Activated CD4-positive, CD25-positive, alpha-beta regulatory T cell treated with anti-CD3 and anti-CD28 coated beads, Interleukin-2, amount 50 U/mL, for 16 hours (primary cell): ENCODE data around the gene PLEKHM3.

Source experiments
- DNase-seq: peaks from one replicate; pipeline ENCODE4 v3.0.0-alpha.2; 2020; ENCODE audit warnings: low read depth, low spot score

Gene PLEKHM3

GRCh38 chr2:207990784-207991183, 34.5 kb downstream of the PLEKHM3 start:
- DNase-seq, result no peak

DNA sequence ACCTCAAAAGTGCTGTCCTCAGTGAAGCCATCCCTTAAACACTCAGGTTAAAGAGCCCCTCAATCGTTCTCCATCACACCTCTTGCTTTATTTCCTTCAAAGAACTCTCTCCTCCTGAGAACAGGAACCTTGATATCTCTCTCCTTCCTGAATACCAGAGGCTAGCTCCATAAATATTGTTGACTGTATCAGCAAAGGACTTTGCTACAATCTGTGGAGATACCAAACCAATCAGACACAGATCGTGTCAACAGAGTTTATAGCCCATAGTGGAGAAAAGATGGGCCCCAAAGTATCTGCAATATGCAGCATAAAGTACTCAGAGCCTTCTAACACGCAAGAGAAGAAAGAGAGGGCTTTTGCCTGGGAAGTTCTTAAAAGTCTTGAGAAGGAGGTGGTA, 36.4 kb downstream of the PLEKHM3 start:
- DNase-seq, result no peak

GRCh38 chr2:207987025-207987716, 38.2 kb downstream of the PLEKHM3 start:
- no peak for DNase-seq

- DNase-seq, result no peak
Observed at GRCh38 chr2:207984765-207985480, 40.4 kb downstream of the PLEKHM3 start.

- no peak for DNase-seq
Observed at GRCh38 chr2:207983641-207984042, 41.7 kb downstream of the PLEKHM3 start.

GRCh38 chr2:207978177-207978948, 47.0 kb downstream of the PLEKHM3 start:
- no peak for DNase-seq

DNA sequence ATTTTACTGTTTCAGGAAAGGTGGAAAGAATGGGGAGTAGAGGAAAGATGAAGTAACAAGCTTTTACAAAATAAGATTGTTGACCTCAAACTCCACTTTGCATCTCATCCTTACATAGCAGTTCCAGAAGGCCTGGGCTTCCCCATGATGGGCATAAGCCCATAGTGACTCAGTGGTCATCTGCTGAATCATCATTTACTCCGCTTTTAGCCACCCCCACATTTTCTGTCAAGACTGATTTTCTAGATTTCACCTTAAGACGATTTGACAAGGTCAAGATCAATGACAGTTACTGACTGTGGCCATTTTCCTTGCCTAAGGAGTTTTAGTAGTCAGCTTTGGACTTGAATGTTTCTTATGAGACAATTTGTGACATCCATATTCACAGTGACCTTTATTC, 49.4 kb downstream of the PLEKHM3 start:
- DNase-seq, result no peak

DNA sequence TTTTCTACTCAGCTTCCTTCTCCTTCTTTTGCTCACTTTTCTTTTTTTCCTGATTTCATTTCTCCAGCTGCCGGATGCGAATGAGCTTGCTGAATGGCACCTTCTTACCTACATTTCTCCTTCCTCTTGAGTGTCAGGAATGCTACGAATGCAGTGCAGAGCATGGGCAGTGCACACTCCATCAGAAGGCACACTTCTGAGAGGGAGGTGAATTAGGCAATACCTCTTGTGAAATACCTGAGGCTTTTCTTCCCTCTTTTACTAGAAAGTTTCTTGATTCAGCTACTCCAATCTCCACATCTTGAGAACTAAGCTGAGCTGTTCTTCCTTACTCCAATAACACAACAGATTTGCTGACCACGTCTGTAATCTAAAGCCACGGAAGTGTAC, 51.1 kb downstream of the PLEKHM3 start:
- no peak for DNase-seq

GRCh38 chr2:207970826-207971180, 54.5 kb downstream of the PLEKHM3 start:
- DNase-seq, result no peak

GRCh38 chr2:207970147-207970825, 55.0 kb downstream of the PLEKHM3 start:
- no peak for DNase-seq

GRCh38 chr2:207969249-207969648, 56.1 kb downstream of the PLEKHM3 start:
- DNase-seq, result no peak

- DNase-seq, result no peak
Observed at GRCh38 chr2:207967121-207967520, 58.2 kb downstream of the PLEKHM3 start.

GRCh38 chr2:207960911-207961310, 64.4 kb downstream of the PLEKHM3 start:
- no peak for DNase-seq

DNA sequence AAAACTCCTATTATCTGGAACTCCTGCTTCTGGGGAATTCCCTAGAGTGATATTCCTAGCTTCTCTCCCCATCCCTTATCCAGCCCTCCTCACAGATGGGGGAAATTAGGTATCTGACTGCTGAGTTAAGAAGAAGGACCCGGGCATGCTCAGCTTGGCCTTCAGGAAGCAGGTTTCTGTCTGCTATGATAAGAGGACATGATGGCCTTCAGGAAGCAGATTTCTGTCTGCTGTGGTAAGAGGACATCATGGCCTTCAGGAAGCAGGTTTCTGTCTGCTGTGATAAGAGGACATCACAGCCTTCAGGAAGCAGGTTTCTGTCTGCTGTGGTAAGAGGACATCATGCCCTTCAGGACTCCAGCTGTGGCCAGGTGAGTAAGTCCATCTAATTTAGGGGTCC, 65.2 kb downstream of the PLEKHM3 start:
- DNase-seq, result no peak

DNA sequence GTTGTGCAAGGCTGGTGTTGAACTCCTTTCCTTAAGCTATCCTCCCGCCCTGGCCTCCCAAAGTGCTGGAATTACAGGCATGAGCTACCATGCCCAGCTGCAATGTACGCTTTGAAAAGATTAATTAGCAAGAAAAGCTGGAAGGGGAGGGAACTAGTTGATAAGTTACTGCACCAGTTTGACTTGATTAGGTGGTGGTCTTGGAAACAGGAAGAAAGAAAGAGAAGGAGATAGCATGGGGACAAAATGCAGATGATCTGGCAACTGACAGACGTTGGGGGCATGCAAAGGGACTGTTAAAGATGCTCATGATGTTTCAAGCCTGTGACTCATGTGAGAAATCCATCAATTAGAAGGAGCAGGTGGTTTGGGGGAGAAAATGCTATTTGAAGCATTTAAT, 68.6 kb downstream of the PLEKHM3 start:
- no peak for DNase-seq

DNA sequence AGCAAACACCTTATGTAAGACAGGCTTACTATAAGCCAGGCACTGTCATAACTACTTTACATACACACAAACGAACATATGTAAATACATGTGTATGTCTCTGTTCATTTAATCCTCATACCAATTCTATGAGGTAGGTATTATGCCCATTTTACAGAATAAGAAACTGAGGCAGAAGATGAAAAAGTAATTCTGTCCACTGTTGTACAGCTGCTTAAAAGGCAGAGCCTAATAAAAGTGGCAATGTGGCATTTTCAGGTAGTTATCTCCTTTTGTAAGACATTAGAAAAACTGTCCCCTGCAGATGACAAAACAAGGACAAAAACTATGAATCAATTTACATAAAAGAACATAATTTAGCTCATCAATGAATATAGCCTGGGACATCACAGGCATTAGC, 69.9 kb downstream of the PLEKHM3 start:
- DNase-seq, result no peak

GRCh38 chr2:207953354-207953753, 72.0 kb downstream of the PLEKHM3 start:
- no peak for DNase-seq

DNA sequence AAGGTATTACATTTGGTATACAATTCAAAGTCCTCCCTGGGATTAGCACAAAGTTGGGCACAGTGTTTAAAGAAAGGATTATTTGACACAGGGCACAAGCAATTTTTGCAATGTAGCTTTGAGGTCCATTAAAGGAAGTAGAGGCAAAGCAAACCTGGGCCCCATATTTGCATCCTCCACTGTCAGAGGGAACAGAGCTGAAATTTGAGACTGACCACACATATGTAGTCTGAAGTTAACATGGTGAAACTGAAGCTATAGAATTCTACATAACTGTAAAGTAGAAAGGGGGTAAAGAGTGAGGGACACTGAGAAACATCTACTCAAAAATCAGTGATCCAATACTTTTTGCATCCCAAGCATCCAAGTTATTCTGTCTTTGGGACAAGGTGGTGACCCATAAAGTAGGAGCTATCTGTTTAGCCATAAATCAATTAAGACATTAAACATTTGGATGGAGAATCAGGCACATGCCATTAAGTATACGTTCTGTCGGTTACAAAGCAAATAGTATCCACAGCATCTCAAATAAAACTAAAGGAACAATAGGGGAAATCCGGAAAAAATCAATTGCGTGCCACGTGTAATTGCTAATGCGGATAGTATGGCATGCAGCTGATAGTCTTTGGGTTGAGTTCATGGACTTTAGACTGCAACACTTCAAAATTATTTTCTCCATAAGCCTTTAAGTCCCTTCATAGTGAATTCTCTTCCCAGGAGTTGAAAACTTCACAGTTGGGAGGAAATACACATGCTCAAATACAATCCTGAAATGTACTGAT, 72.6 kb downstream of the PLEKHM3 start:
- DNase-seq, result no peak

- no peak for DNase-seq
Observed at GRCh38 chr2:207951734-207952470, 73.4 kb downstream of the PLEKHM3 start.

GRCh38 chr2:207950761-207951114, 74.6 kb downstream of the PLEKHM3 start:
- no peak for DNase-seq
